Upper lobe of left lung (tissue), 4 donors: ENCODE measurements around the gene ST14.

Experiments
- CTCF ChIP-seq, 6 experiments: fragments of 450-650 bp in 4 of 6; fragments of 200-600 bp in 2 of 6; sonication (generic) in 2 of 6; IDR thresholded peaks; one replicate each; pipeline ENCODE4 v1.5.1; 2016 to 2019; ENCODE audit warnings: antibody characterized with exemption in 6 of 6
- EP300 ChIP-seq, 4 donors: sonication (generic); formaldehyde crosslinking; IDR thresholded peaks; one replicate each; pipeline ENCODE4 v1.5.1; 2017; ENCODE audit warnings: antibody characterized with exemption in 4 of 4, control low read depth in 2 of 4
- POLR2A ChIP-seq, 4 donors: fragments of 450-650 bp; IDR thresholded peaks; one replicate each; pipeline ENCODE4 v1.5.1; 2016 to 2017; ENCODE audit warnings: antibody characterized with exemption in 4 of 4, mild to moderate bottlenecking in 2 of 4
- POLR2AphosphoS5 ChIP-seq, 2 donors: sonication (generic); formaldehyde crosslinking; IDR thresholded peaks; one replicate each; pipeline ENCODE4 v1.5.1; 2017; ENCODE audit warnings: antibody characterized with exemption in 2 of 2

GRCh38 chr11:130211144-130211543 lies 51.6 kb downstream of the ST14 start:
- TF ChIP-seq POLR2A (IDR thresholded peaks at IDR 0.05), result no peak
- TF ChIP-seq CTCF (IDR thresholded peaks at IDR 0.05), result no peak
- no peak for TF ChIP-seq EP300 (IDR thresholded peaks at IDR 0.05)
- no peak for TF ChIP-seq POLR2AphosphoS5 (IDR thresholded peaks at IDR 0.05)
